WTC11 (cell line): ENCODE data around the gene IL11RA. TPM values are rescaled to one million over a fixed set of nuclear protein-coding genes. Genes with fewer than 3 reads are reported as not detected.
A peak's percentile ranks its signal among the peaks of the same experiment; 100 is the strongest.

Experiments
- ATAC-seq: fragments of 200-7000 bp; cut with Tn5 transposase; 2 replicates; pipeline ENCODE4 v1.10.0; 2021; ENCODE audit warnings: mild to moderate bottlenecking, moderate library complexity
- CTCF ChIA-PET: fragments of 300-600 bp; sonication (Branson Sonifier 250); formaldehyde crosslinking; loops from one replicate; lab custom pipeline; 2021; ENCODE audit warnings: antibody characterized with exemption; lab: Charles Lee
- POLR2A ChIA-PET: fragments of 350-600 bp; sonication (Branson Sonifier 250); formaldehyde crosslinking; loops from one replicate; lab custom pipeline; 2021; ENCODE audit warnings: antibody characterized with exemption; lab: Charles Lee
- DNase-seq: peaks from one replicate; pipeline ENCODE4 v3.0.0; 2021; ENCODE audit warnings: low spot score
- H3K27ac Mint-ChIP-seq: 2 replicates; pipeline ENCODE4 v1.8.0; 2021; ENCODE audit warnings: mixed read lengths
- H3K27me3 Mint-ChIP-seq: 2 replicates; pipeline ENCODE4 v1.8.0; 2021; ENCODE audit warnings: low read depth, mild to moderate bottlenecking, moderate library complexity, mixed read lengths
- H3K36me3 Mint-ChIP-seq: 2 replicates; pipeline ENCODE4 v1.8.0; 2021; ENCODE audit warnings: mixed read lengths
- H3K4me1 Mint-ChIP-seq: 2 replicates; pipeline ENCODE4 v1.8.0; 2022; ENCODE audit warnings: mixed read lengths
- H3K4me3 Mint-ChIP-seq: 2 replicates; pipeline ENCODE4 v1.8.0; 2021; ENCODE audit warnings: mild to moderate bottlenecking, moderate library complexity, mixed read lengths
- H3K9me3 Mint-ChIP-seq: 2 replicates; pipeline ENCODE4 v1.8.0; 2021; ENCODE audit warnings: mixed read lengths
- CREB1 ChIP-seq: sonication (generic); formaldehyde crosslinking; IDR thresholded peaks from 2 replicates; pipeline ENCODE4 v1.8.0; 2023; ENCODE audit warnings: mild to moderate bottlenecking, missing genetic modification reagents
- CTCF ChIP-seq: fragments of 200-600 bp; IDR thresholded peaks from 2 replicates; pipeline ENCODE4 v1.8.0; 2022; ENCODE audit warnings: antibody characterized with exemption
- EMX1 ChIP-seq: fragments of 250-450 bp; sonication (Bioruptor Pico); IDR thresholded peaks from 2 replicates; pipeline ENCODE4 v1.8.0; 2021; ENCODE audit warnings: mild to moderate bottlenecking
- FOXJ3 ChIP-seq: sonication (generic); formaldehyde crosslinking; IDR thresholded peaks from 2 replicates; pipeline ENCODE4 v1.9.0; 2021; ENCODE audit warnings: missing genetic modification reagents, mild to moderate bottlenecking, borderline replicate concordance
- GABPB1 ChIP-seq: sonication (generic); formaldehyde crosslinking; IDR thresholded peaks from 2 replicates; pipeline ENCODE4 v1.8.1; 2023; ENCODE audit warnings: mild to moderate bottlenecking, missing genetic modification reagents
- NFE2L1 ChIP-seq: sonication (generic); formaldehyde crosslinking; IDR thresholded peaks from 2 replicates; pipeline ENCODE4 v1.8.1; 2023; ENCODE audit warnings: missing genetic modification reagents
- NR2C2 ChIP-seq: sonication (generic); formaldehyde crosslinking; IDR thresholded peaks from 2 replicates; pipeline ENCODE4 v1.8.0; 2022; ENCODE audit warnings: mild to moderate bottlenecking, missing genetic modification reagents
- NR3C1 ChIP-seq: sonication (generic); formaldehyde crosslinking; conservative IDR thresholded peaks from 2 replicates; pipeline ENCODE4 v1.8.1; 2023; ENCODE audit warnings: low read depth, mild to moderate bottlenecking, missing genetic modification reagents
- RELA ChIP-seq: sonication (generic); formaldehyde crosslinking; IDR thresholded peaks from 2 replicates; pipeline ENCODE4 v1.8.1; 2022; ENCODE audit warnings: missing genetic modification reagents, mild to moderate bottlenecking, borderline replicate concordance
- TP53 ChIP-seq: sonication (generic); formaldehyde crosslinking; IDR thresholded peaks from 2 replicates; pipeline ENCODE4 v1.8.1; 2023; ENCODE audit warnings: mild to moderate bottlenecking, missing genetic modification reagents
- ZBTB43 ChIP-seq: sonication (generic); formaldehyde crosslinking; IDR thresholded peaks from 2 replicates; pipeline ENCODE4 v1.8.1; 2023; ENCODE audit warnings: mild to moderate bottlenecking, missing genetic modification reagents
- ZMAT4 ChIP-seq: fragments of 250-450 bp; sonication (Bioruptor Pico); IDR thresholded peaks from 2 replicates; pipeline ENCODE4 v1.9.0; 2021; ENCODE audit warnings: mild to moderate bottlenecking
- ZNF121 ChIP-seq: sonication (generic); formaldehyde crosslinking; IDR thresholded peaks from 2 replicates; pipeline ENCODE4 v1.8.0; 2023; ENCODE audit warnings: missing genetic modification reagents
- ZNF232 ChIP-seq: sonication (generic); formaldehyde crosslinking; IDR thresholded peaks from 2 replicates; pipeline ENCODE4 v1.8.0; 2022; ENCODE audit warnings: mild to moderate bottlenecking, missing genetic modification reagents
- ZNF263 ChIP-seq: sonication (generic); formaldehyde crosslinking; IDR thresholded peaks from 2 replicates; pipeline ENCODE4 v1.8.1; 2022; ENCODE audit warnings: low read depth, mild to moderate bottlenecking, moderate library complexity, missing genetic modification reagents
- ZNF416 ChIP-seq: fragments of 250-450 bp; sonication (Bioruptor Pico); IDR thresholded peaks from 2 replicates; pipeline ENCODE4 v1.9.0; 2021; ENCODE audit warnings: mild to moderate bottlenecking, inconsistent platforms
- ZNF532 ChIP-seq: fragments of 250-450 bp; sonication (Bioruptor Pico); IDR thresholded peaks from 2 replicates; pipeline ENCODE4 v1.9.0; 2021; ENCODE audit warnings: mild to moderate bottlenecking, borderline replicate concordance
- ZSCAN18 ChIP-seq: fragments of 250-450 bp; sonication (Bioruptor Pico); IDR thresholded peaks from 2 replicates; pipeline ENCODE4 v2.1.2; 2022; ENCODE audit warnings: mild to moderate bottlenecking, moderate library complexity
- total RNA-seq: library from RNA; stranded (reverse); gene quantifications from 3 replicates; pipeline ENCODE4 v1.2.3, GENCODE V29; 2021

IL11RA gene
- total RNA-seq, 1 experiment from 2014 or later = 8.6 TPM

GRCh38 chr9:34688329-34689115 lies 36.5 kb downstream of the IL11RA start:
- Mint-ChIP-seq H3K4me1 (peaks cover 16% of the 10 kb centered on the region), H3K27ac (no peak overlapping the region)
- CTCF ChIA-PET = interaction anchor here (1.0 to 9.0 kb wide), 4 partner anchors 13 to 14 kb away, joined by 3 to 60 read pairs (median 16); no protein-coding TSS in a partner anchor

GRCh38 chr9:34689116-34689470 lies 37.1 kb downstream of the IL11RA start:
- CTCF ChIA-PET = interaction anchor here (1.0 to 9.0 kb wide), 3 partner anchors 12 to 14 kb away, joined by 3 to 60 read pairs (median 10); no protein-coding TSS in a partner anchor
- ATAC-seq = no peak
- no peak for DNase-seq

More at GRCh38 chr9:34688329-34689115, 36.5 kb downstream of the IL11RA start:
- POLR2A ChIA-PET = no interaction called here
- no peaks in the 10 kb centered on the region for H3K9me3 Mint-ChIP-seq
- TF ChIP-seq GABPB1 (CRISPR knock-in tag) (0 out of 2 replicates have a peak, but pooled peaks have one; percentile 9), NFE2L1 (CRISPR knock-in tag) (no peak)
- TF ChIP-seq, all 79 proteins: peak for 1
- no peak overlapping the region for H3K4me3 Mint-ChIP-seq
- no peaks in the 10 kb centered on the region for H3K36me3 Mint-ChIP-seq
- peaks cover 3% of the 10 kb centered on the region; the same call in 1 of the 2 replicates for H3K27me3 Mint-ChIP-seq
- ATAC-seq = no peak
- DNase-seq = no peak

More at GRCh38 chr9:34689116-34689470, 37.1 kb downstream of the IL11RA start:
- Mint-ChIP-seq H3K27me3 (peaks cover 3% of the 10 kb centered on the region; the same call in 1 of the 2 replicates), H3K4me1 (peaks cover 16% of the 10 kb centered on the region), H3K36me3 (no peaks in the 10 kb centered on the region), H3K4me3 (no peak overlapping the region), H3K9me3 (no peaks in the 10 kb centered on the region), H3K27ac (no peak overlapping the region)
- no peak for TF ChIP-seq EMX1 (CRISPR knock-in tag)
- no peak for TF ChIP-seq ZNF232
- no peak for TF ChIP-seq ZNF532 (CRISPR knock-in tag)
- TF ChIP-seq ZNF416 = no peak
- no peak for TF ChIP-seq ZSCAN18
- no peak for TF ChIP-seq ZBTB43
- TF ChIP-seq CREB1 (CRISPR knock-in tag) = no peak
- no peak for TF ChIP-seq NFE2L1 (CRISPR knock-in tag)
- TF ChIP-seq ZNF263 (CRISPR knock-in tag) = no peak
- no peak for TF ChIP-seq ZNF121 (CRISPR knock-in tag)
- TF ChIP-seq NR2C2 (CRISPR knock-in tag) = no peak
- no peak for TF ChIP-seq ZMAT4 (CRISPR knock-in tag)
- TF ChIP-seq CTCF = no peak
- TF ChIP-seq RELA (CRISPR knock-in tag) = no peak
- TF ChIP-seq NR3C1 = no peak
- no peak for TF ChIP-seq TP53 (CRISPR knock-in tag)
- TF ChIP-seq FOXJ3 = no peak
- POLR2A ChIA-PET = no interaction called here
